ENCODE measurements around the gene TXNDC2. TPM values are rescaled to one million over a fixed set of nuclear protein-coding genes. Genes with fewer than 3 reads are reported as not detected.

Gene TXNDC2
- 0.15 TPM for polyA plus RNA-seq (2013, experiment 1 of 2)
- polyA plus RNA-seq (2013, experiment 2 of 2) = 0.26 TPM

- Histone ChIP-seq H3K9ac (ENCODE audit: low read length) (no peak within 1 kb of the TSS), H3K27me3 (ENCODE audit: control insufficient read depth in 1 of 2, insufficient read depth in 1 of 2, low read length in 2 of 2) (no peaks in the 10 kb centered on the region), H3K18ac (ENCODE audit: low read depth in 1 of 2, low read length in 2 of 2) (no peak within 1 kb of the TSS), H2BK5ac (ENCODE audit: low read depth, low read length, poor library complexity, severe bottlenecking) (no peak within 1 kb of the TSS), H2BK120ac (ENCODE audit: low read depth, low read length) (no peak within 1 kb of the TSS), H3K4me3 (ENCODE audit: insufficient read depth in 1 of 2, low read depth in 1 of 2, low read length in 2 of 2) (no peak within 1 kb of the TSS), H4K91ac (ENCODE audit: low read length) (no peak within 1 kb of the TSS), H3K4me1 (ENCODE audit: control insufficient read depth, insufficient read depth, low read depth, low read length) (no peaks in the 10 kb centered on the region), H2BK15ac (ENCODE audit: low read depth, poor library complexity, severe bottlenecking) (no peak within 1 kb of the TSS), H3K9me3 (ENCODE audit: control insufficient read depth, low read length) (no peaks in the 10 kb centered on the region), H2AK5ac (ENCODE audit: low read length, severe bottlenecking) (no peak within 1 kb of the TSS), H2BK12ac (ENCODE audit: low read length in 2 of 2) (no peak within 1 kb of the TSS), H4K8ac (ENCODE audit: low read length) (no peak within 1 kb of the TSS), H3K36me3 (ENCODE audit: control insufficient read depth in 1 of 2, insufficient read depth in 2 of 2, low read depth in 1 of 2, low read length in 2 of 2) (no peaks in the 10 kb centered on the region), H3K4ac (ENCODE audit: low read depth in 1 of 2, low read length in 2 of 2) (no peak within 1 kb of the TSS), H3K14ac (ENCODE audit: low read length in 2 of 2) (no peak within 1 kb of the TSS), H2AFZ (ENCODE audit: low read depth, low read length) (no peak within 1 kb of the TSS), H3K23ac (ENCODE audit: low read length in 2 of 2) (no peak within 1 kb of the TSS), H3K27ac (ENCODE audit: low read length, poor library complexity, severe bottlenecking) (no peak within 1 kb of the TSS), H3K4me2 (ENCODE audit: low read length, poor library complexity, severe bottlenecking) (no peak within 1 kb of the TSS), H3K79me1 (replicated peaks; ENCODE audit: low read length, poor library complexity, severe bottlenecking) (no peaks in the 10 kb centered on the region)
- DNase-seq = peak; percentile 14
- 85% methylated on average over 7 of the region's 8 CpGs for WGBS
Measured at GRCh38 chr18:9885170-9886004, at the start of gene TXNDC2. Gene TXNDC2 (plus strand): TSS chr18:9885973. CDS start chr18:9886681, 708 bp downstream.

DNA sequence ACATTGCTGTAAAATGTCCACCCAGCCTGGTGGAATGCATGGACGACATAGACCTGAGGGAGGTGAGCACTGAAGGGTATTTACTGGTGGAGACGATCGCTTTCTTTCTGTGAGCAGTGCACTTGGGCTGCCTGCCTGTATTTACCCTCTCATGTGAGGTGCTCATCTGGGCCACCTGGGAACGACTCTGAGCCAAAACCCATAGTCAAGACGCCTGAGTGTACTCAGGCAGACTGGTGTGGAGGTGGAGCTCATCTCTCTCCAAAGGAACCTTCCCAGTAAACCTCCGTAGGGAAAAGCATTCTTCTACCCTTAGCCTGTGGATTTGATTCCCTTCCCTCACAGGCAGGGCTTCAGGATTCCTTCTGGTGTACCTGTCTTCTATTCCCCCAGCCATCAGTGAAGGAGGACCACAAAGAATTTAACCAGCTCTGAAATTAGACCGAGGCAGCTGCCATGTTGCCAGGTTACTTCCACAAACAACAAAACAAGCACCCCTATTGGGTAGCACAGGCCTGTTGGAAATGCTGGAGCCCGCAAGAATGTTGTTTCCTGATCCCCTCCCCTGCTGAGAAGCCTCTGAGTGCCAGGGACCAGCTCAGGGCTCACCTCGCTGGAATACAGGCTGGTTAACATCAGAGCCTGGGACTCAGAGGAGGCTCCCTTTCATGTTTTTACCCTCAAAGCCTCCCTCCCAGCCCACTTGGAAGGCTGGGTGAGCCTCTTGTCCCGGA, 47.5 kb upstream of the TXNDC2 start:
- no peak overlapping the region for H3K18ac ChIP-seq (ENCODE audit: low read depth in 1 of 2, low read length in 2 of 2)
- peak; percentile 87 for DNase-seq
- H3K4me1 ChIP-seq (ENCODE audit: control insufficient read depth, insufficient read depth, low read depth, low read length) = peaks cover 19% of the 10 kb centered on the region
- no peak overlapping the region for H3K4me2 ChIP-seq (ENCODE audit: low read length, poor library complexity, severe bottlenecking)
- H4K8ac ChIP-seq (ENCODE audit: low read length) = no peak overlapping the region
- no peak overlapping the region for H3K4me3 ChIP-seq (ENCODE audit: insufficient read depth in 1 of 2, low read depth in 1 of 2, low read length in 2 of 2)
- no peak overlapping the region for H3K27ac ChIP-seq (ENCODE audit: low read length, poor library complexity, severe bottlenecking)
- H3K27me3 ChIP-seq (ENCODE audit: control insufficient read depth in 1 of 2, insufficient read depth in 1 of 2, low read length in 2 of 2) = no peaks in the 10 kb centered on the region
- no peak overlapping the region for H2BK12ac ChIP-seq (ENCODE audit: low read length in 2 of 2)
- H3K14ac ChIP-seq (ENCODE audit: low read length in 2 of 2) = no peak overlapping the region
- no peak overlapping the region for H3K4ac ChIP-seq (ENCODE audit: low read depth in 1 of 2, low read length in 2 of 2)
- no peak overlapping the region for H3K9ac ChIP-seq (ENCODE audit: low read length)
- H2BK15ac ChIP-seq (ENCODE audit: low read depth, poor library complexity, severe bottlenecking) = no peak overlapping the region
- H2BK5ac ChIP-seq (ENCODE audit: low read depth, low read length, poor library complexity, severe bottlenecking) = no peak overlapping the region
- H3K9me3 ChIP-seq (ENCODE audit: control insufficient read depth, low read length) = no peaks in the 10 kb centered on the region
- H2BK120ac ChIP-seq (ENCODE audit: low read depth, low read length) = no peak overlapping the region
- peaks cover 0 to 4% of the 10 kb centered on the region in 2 experiments for H3K36me3 ChIP-seq (ENCODE audit: control insufficient read depth in 1 of 2, insufficient read depth in 2 of 2, low read depth in 1 of 2, low read length in 2 of 2)
- H3K79me1 ChIP-seq (replicated peaks; ENCODE audit: low read length, poor library complexity, severe bottlenecking) = no peaks in the 10 kb centered on the region
- no peak overlapping the region for H2AFZ ChIP-seq (ENCODE audit: low read depth, low read length)
- H4K91ac ChIP-seq (ENCODE audit: low read length) = no peak overlapping the region
- H3K23ac ChIP-seq (ENCODE audit: low read length in 2 of 2) = no peak overlapping the region
- WGBS = 63% methylated on average over 10 of the region's 10 CpGs
- no peak overlapping the region for H2AK5ac ChIP-seq (ENCODE audit: low read length, severe bottlenecking)

DNA sequence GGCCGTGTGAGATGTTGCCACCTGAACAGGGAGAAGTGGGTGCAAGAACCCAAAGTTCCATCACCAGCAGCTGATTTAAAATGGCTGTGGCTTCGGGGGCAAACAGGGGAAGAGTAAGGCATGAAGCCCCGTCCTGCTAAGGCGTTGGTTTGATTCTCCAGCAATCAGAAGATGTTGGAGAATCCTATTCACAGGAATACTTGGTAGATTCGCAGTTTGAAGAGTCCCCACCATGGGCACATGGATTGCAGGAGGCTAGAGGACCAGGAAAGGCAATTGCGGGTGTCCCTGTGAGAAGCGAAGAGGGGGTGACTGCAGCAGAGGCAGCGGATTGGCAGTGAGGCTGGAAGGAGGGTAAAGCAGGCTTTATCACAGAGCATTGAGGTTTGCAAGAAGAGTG, 46.6 kb upstream of the TXNDC2 start:
- H3K14ac ChIP-seq (ENCODE audit: low read length in 2 of 2) = no peak overlapping the region
- no peak overlapping the region for H3K23ac ChIP-seq (ENCODE audit: low read length in 2 of 2)
- no peak overlapping the region for H3K4me2 ChIP-seq (ENCODE audit: low read length, poor library complexity, severe bottlenecking)
- no peak overlapping the region for H2BK120ac ChIP-seq (ENCODE audit: low read depth, low read length)
- no peak overlapping the region for H3K4me3 ChIP-seq (ENCODE audit: insufficient read depth in 1 of 2, low read depth in 1 of 2, low read length in 2 of 2)
- H3K27ac ChIP-seq (ENCODE audit: low read length, poor library complexity, severe bottlenecking) = no peak overlapping the region
- H3K9me3 ChIP-seq (ENCODE audit: control insufficient read depth, low read length) = no peaks in the 10 kb centered on the region
- H3K4ac ChIP-seq (ENCODE audit: low read depth in 1 of 2, low read length in 2 of 2) = no peak overlapping the region
- H3K79me1 ChIP-seq (replicated peaks; ENCODE audit: low read length, poor library complexity, severe bottlenecking) = no peaks in the 10 kb centered on the region
- 96% methylated on average over 8 of the region's 8 CpGs for WGBS
- H2AFZ ChIP-seq (ENCODE audit: low read depth, low read length) = no peak overlapping the region
- H2BK12ac ChIP-seq (ENCODE audit: low read length in 2 of 2) = no peak overlapping the region
- peaks cover 19% of the 10 kb centered on the region for H3K4me1 ChIP-seq (ENCODE audit: control insufficient read depth, insufficient read depth, low read depth, low read length)
- H2AK5ac ChIP-seq (ENCODE audit: low read length, severe bottlenecking) = no peak overlapping the region
- no peak overlapping the region for H4K91ac ChIP-seq (ENCODE audit: low read length)
- H3K27me3 ChIP-seq (ENCODE audit: control insufficient read depth in 1 of 2, insufficient read depth in 1 of 2, low read length in 2 of 2) = no peaks in the 10 kb centered on the region
- no peak overlapping the region for H2BK15ac ChIP-seq (ENCODE audit: low read depth, poor library complexity, severe bottlenecking)
- no peak overlapping the region for H4K8ac ChIP-seq (ENCODE audit: low read length)
- H3K18ac ChIP-seq (ENCODE audit: low read depth in 1 of 2, low read length in 2 of 2) = peak overlapping the region in 1 of 2 experiments; percentile 28
- no peak for DNase-seq
- H3K9ac ChIP-seq (ENCODE audit: low read length) = no peak overlapping the region
- no peak overlapping the region for H2BK5ac ChIP-seq (ENCODE audit: low read depth, low read length, poor library complexity, severe bottlenecking)
- peaks cover 0 to 4% of the 10 kb centered on the region in 2 experiments for H3K36me3 ChIP-seq (ENCODE audit: control insufficient read depth in 1 of 2, insufficient read depth in 2 of 2, low read depth in 1 of 2, low read length in 2 of 2)

DNA sequence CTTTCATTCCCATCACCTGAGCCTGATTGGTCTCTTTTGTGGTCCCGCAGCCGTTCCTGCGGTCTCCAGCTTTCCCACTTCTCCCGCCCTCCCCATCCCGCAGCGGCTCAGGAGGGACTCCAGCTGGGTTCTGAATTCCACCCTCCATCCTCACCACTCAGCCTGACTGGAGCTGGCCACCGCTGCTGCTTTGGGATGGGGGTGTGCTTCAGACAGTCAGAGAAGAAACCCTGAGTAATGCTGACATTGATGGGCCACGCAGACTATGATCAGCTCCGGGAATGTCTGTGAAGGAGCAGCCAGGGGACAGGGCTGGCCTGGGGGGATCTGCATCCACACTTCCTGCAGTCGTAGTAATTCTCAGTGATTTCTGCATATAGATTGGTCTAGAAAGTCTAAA, 45.9 kb upstream of the TXNDC2 start:
- H4K8ac ChIP-seq (ENCODE audit: low read length) = no peak overlapping the region
- H3K9ac ChIP-seq (ENCODE audit: low read length) = no peak overlapping the region
- H2AFZ ChIP-seq (ENCODE audit: low read depth, low read length) = no peak overlapping the region
- no peak overlapping the region for H2BK120ac ChIP-seq (ENCODE audit: low read depth, low read length)
- no peak overlapping the region for H2BK15ac ChIP-seq (ENCODE audit: low read depth, poor library complexity, severe bottlenecking)
- WGBS = 82% methylated on average over 10 of the region's 10 CpGs
- H4K91ac ChIP-seq (ENCODE audit: low read length) = no peak overlapping the region
- no peaks in the 10 kb centered on the region for H3K27me3 ChIP-seq (ENCODE audit: control insufficient read depth in 1 of 2, insufficient read depth in 1 of 2, low read length in 2 of 2)
- H3K79me1 ChIP-seq (replicated peaks; ENCODE audit: low read length, poor library complexity, severe bottlenecking) = no peaks in the 10 kb centered on the region
- no peak overlapping the region for H2AK5ac ChIP-seq (ENCODE audit: low read length, severe bottlenecking)
- H3K4ac ChIP-seq (ENCODE audit: low read depth in 1 of 2, low read length in 2 of 2) = no peak overlapping the region
- peaks cover 0 to 4% of the 10 kb centered on the region in 2 experiments for H3K36me3 ChIP-seq (ENCODE audit: control insufficient read depth in 1 of 2, insufficient read depth in 2 of 2, low read depth in 1 of 2, low read length in 2 of 2)
- H3K4me1 ChIP-seq (ENCODE audit: control insufficient read depth, insufficient read depth, low read depth, low read length) = peaks cover 19% of the 10 kb centered on the region
- no peak overlapping the region for H3K4me3 ChIP-seq (ENCODE audit: insufficient read depth in 1 of 2, low read depth in 1 of 2, low read length in 2 of 2)
- H3K9me3 ChIP-seq (ENCODE audit: control insufficient read depth, low read length) = no peaks in the 10 kb centered on the region
- no peak overlapping the region for H3K27ac ChIP-seq (ENCODE audit: low read length, poor library complexity, severe bottlenecking)
- DNase-seq = no peak
- H2BK12ac ChIP-seq (ENCODE audit: low read length in 2 of 2) = no peak overlapping the region
- no peak overlapping the region for H3K18ac ChIP-seq (ENCODE audit: low read depth in 1 of 2, low read length in 2 of 2)
- no peak overlapping the region for H2BK5ac ChIP-seq (ENCODE audit: low read depth, low read length, poor library complexity, severe bottlenecking)
- no peak overlapping the region for H3K23ac ChIP-seq (ENCODE audit: low read length in 2 of 2)
- no peak overlapping the region for H3K14ac ChIP-seq (ENCODE audit: low read length in 2 of 2)
- H3K4me2 ChIP-seq (ENCODE audit: low read length, poor library complexity, severe bottlenecking) = no peak overlapping the region

Measured in mesenchymal stem cell (in vitro differentiated cells and primary cell).